T-helper 1 cell treated with Interleukin-12 subunit alpha and Interleukin-12 subunit beta and Interleukin-4 antibody, amounts not matched to agents 30 μg/mL and 1 μg/mL, for 36 hours (primary cell): ENCODE results near the gene DOCK7.
"Not testable (repeated sequence)": the region's sequence is repeated elsewhere in the genome, so short reads cannot be mapped to it uniquely, and the experiment has no call there.

Experiments
- H3K27ac Mint-ChIP-seq: one replicate; pipeline ENCODE4 v1.8.0; 2021; ENCODE audit warnings: mild to moderate bottlenecking, mixed read lengths
- H3K27me3 Mint-ChIP-seq: one replicate; pipeline ENCODE4 v1.8.0; 2021; ENCODE audit warnings: low read depth, mixed read lengths
- H3K36me3 Mint-ChIP-seq: one replicate; pipeline ENCODE4 v1.8.0; 2021; ENCODE audit warnings: low read depth, mixed read lengths
- H3K4me1 Mint-ChIP-seq: one replicate; pipeline ENCODE4 v1.8.0; 2021; ENCODE audit warnings: low read depth, mixed read lengths
- H3K4me3 Mint-ChIP-seq: one replicate; pipeline ENCODE4 v1.8.0; 2021; ENCODE audit warnings: mild to moderate bottlenecking, moderate library complexity, mixed read lengths
- H3K9me3 Mint-ChIP-seq: one replicate; pipeline ENCODE4 v1.8.0; 2021; ENCODE audit warnings: mixed read lengths

The DOCK7 gene

DNA sequence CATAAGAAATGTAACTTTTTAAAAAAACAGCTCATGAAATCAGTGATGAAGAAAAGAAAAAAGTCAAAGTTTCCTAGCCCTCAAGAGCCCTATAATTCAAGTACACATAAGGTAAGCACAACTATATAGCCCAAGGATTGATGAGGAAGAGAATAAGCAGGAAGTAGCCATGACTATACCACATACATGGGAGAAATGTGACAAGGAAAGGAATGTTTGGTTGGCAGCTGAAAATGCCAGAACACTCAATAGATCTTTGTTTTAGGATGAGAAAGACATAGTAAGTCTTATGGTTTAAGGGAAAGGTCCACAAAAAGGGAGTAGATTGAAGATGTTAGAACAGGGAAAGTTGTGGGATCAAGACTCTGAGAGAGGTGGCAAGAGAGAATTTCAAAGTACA lies 5.7 kb downstream of the DOCK7 start:
- no peaks in the 10 kb centered on the region for H3K36me3 Mint-ChIP-seq
- H3K4me3 Mint-ChIP-seq, result no peak overlapping the region
- peaks cover 3% of the 10 kb centered on the region for H3K27me3 Mint-ChIP-seq
- no peaks in the 10 kb centered on the region for H3K9me3 Mint-ChIP-seq
- H3K27ac Mint-ChIP-seq, result no peak overlapping the region
- H3K4me1 Mint-ChIP-seq, result peaks cover 3% of the 10 kb centered on the region

DNA sequence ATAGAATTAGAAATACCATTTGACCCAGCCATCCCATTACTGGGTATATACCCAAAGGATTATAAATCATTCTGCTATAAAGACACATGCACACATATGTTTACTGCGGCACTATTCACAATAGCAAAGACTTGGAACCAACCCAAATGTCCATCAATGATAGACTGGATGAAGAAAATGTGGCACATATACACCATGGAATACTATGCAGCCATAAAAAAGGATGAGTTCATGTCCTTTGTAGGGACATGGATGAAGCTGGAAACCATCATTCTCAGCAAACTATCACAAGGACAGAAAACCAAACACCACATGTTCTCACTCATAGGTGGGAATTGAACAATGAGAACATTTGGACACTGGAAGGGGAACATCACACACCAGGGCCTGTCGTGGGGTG lies 7.2 kb downstream of the DOCK7 start:
- H3K4me1 Mint-ChIP-seq, H3K9me3 Mint-ChIP-seq, H3K4me3 Mint-ChIP-seq, H3K36me3 Mint-ChIP-seq, H3K27ac Mint-ChIP-seq, H3K27me3 Mint-ChIP-seq: not testable (repeated sequence)

DNA sequence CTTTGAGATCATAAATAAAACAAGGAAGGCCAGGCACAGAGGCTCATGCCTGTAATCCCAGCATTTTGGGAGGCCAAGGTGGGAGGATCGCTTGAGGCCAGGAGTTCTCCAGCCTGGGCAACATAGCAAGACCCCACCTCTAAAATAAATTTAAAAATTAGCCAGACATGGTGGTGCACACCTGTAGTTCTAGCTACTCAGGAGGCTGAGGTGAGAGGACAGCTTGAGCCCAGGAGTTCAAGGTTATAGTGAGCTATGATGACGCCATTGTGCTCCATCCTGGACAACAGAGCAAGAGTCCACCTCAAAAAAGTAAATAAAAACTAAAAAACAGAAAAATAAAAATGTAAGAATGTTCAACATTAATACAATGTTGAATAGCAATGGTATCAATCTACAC lies 10.4 kb downstream of the DOCK7 start:
- not testable (repeated sequence) for H3K4me1 Mint-ChIP-seq, H3K27me3 Mint-ChIP-seq, H3K4me3 Mint-ChIP-seq, H3K27ac Mint-ChIP-seq, H3K9me3 Mint-ChIP-seq, H3K36me3 Mint-ChIP-seq

DNA sequence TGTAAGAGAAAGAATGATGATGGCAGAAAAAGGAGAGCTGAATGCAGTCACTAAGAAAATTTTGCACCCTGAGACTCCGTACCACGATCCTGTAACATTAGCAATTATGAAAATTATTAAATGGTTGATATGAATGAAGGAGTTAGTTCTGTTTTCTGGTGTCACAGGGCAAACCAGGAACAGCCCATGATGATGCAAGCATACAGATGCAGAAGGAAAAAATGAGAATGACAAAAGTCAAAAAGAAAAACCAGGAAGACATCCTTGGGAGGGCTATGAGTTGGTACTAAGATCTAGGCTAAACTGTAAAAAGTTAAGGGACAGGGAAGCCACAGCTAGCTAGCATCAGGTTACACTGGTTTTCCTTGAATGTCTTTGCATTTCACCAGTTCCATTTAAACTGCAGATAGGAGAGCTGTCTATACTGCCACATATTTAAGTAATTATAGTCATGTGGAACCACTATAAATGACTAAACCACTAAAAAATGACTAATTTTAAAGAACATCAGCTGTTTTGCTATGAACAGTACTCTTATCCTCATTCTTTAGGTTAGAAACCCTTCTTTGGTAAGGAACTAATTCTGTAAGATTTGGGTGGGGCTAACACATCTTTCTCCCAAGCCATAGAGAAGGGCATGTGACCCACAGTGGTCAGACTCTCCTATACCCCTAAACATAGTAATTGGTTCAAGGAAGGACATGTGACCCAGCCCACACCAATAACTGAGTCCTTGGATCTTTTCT lies 11.4 kb downstream of the DOCK7 start:
- no peaks in the 10 kb centered on the region for H3K9me3 Mint-ChIP-seq

DNA sequence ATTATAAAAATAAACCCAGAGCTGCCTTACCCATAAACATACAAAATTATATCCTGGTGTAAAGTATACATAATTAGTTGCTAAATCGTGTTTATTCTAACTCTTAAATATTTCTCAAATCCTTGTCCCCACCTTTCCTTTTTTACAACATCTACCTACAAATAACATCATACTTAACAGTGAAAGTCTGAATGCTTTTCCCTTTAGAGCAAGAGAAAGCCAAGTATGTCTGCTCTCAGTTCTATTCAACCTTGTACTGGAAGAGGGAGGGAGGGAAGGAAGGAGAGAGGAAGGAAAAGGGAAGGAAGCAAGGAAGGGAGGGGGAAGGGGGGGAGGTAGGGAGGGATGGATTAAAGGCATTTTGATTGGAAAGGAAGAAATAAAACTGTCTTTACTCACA lies 14.6 kb downstream of the DOCK7 start:
- H3K9me3 Mint-ChIP-seq, result no peaks in the 10 kb centered on the region
- no peak overlapping the region for H3K4me3 Mint-ChIP-seq
- no peaks in the 10 kb centered on the region for H3K36me3 Mint-ChIP-seq
- H3K27ac Mint-ChIP-seq, result no peak overlapping the region
- H3K4me1 Mint-ChIP-seq, result no peaks in the 10 kb centered on the region
- H3K27me3 Mint-ChIP-seq, result no peaks in the 10 kb centered on the region

More for the DNA sequence above, 11.4 kb downstream of the DOCK7 start:
- no peaks in the 10 kb centered on the region for H3K36me3 Mint-ChIP-seq
- H3K4me1 Mint-ChIP-seq, result no peaks in the 10 kb centered on the region
- H3K27ac Mint-ChIP-seq, result no peak overlapping the region
- no peaks in the 10 kb centered on the region for H3K27me3 Mint-ChIP-seq
- no peak overlapping the region for H3K4me3 Mint-ChIP-seq

DNA sequence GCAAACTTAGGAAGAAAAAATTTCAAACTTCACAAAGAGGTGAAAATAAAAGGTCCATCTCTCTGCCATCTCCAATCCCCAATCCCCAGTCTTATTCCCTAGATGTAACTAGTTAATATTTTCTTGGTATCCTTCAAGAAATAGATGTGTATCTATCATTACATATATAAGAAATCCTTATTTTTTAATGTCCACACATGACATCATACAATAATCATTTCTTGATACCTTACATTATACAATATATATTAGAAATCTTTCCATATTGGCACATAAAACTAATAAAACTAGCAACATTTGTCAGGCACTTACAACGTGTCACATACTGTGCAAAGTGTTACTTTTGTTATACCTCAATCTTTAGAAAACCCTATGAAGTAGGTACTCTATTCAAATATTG lies 16.2 kb downstream of the DOCK7 start:
- Mint-ChIP-seq H3K4me1 (no peaks in the 10 kb centered on the region), H3K27me3 (no peaks in the 10 kb centered on the region), H3K36me3 (no peaks in the 10 kb centered on the region), H3K4me3 (no peak overlapping the region), H3K9me3 (no peaks in the 10 kb centered on the region), H3K27ac (no peak overlapping the region)

DNA sequence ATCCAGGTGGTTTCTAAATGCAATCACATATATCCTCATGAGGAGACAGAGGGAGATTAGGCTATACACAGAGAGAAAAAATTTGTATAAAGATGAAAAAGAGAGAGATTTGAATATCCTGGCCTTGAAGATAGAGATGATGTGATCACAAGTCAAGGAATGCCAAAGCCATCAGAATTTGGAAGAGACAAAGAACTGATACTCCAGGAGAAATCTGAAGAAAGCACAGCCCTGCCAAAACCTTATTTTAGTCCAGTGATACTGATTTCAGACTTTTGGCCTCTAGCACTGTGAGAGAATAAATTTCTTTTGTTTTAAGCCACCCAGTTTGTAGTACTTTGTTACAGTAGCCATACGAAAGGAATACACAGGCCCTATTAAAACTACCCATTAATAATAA lies 33.4 kb downstream of the DOCK7 start:
- H3K4me1 Mint-ChIP-seq, result no peaks in the 10 kb centered on the region
- H3K9me3 Mint-ChIP-seq, result no peaks in the 10 kb centered on the region
- no peaks in the 10 kb centered on the region for H3K27me3 Mint-ChIP-seq
- H3K4me3 Mint-ChIP-seq, result no peak overlapping the region
- no peaks in the 10 kb centered on the region for H3K36me3 Mint-ChIP-seq
- H3K27ac Mint-ChIP-seq, result no peak overlapping the region

DNA sequence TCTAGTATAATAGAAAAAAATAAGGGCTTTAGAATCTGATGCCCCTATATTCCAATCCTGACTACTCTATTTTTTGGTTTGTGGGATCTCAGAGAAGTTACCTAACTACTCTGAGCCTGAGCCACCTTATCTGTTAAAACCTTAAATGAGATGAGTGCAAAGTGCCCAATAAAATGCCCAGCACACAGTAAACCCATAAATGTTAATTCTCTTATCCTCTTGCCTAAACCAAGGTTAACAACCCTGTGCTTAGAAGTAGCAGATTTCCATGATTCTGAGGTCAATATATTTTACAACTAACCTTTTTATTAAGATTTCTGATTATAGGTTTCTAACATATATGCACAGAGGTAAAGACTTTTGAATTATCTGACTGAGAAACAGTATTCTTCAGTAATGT lies 35.8 kb downstream of the DOCK7 start:
- Mint-ChIP-seq H3K27me3 (no peaks in the 10 kb centered on the region), H3K4me3 (no peak overlapping the region)

DNA sequence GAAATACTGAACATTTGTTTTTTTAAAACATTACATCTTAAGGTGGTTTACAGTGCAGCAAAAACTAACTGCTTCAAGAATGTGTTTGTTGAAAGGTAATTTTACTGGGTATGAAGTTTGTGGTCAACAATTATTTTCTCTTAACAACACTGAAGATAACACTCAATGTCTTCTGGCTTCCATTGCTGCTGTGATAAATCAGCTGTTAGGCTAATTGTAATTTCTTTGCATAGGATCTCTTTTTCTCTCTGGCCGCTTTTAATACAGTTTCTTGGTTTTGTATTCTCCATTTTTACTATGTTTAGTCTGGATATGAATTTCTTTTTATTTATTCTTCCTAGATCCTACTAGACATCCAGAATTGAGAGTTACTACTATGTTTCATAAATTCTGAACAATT lies 44.9 kb downstream of the DOCK7 start:
- peaks cover 3% of the 10 kb centered on the region for H3K36me3 Mint-ChIP-seq
- no peak overlapping the region for H3K4me3 Mint-ChIP-seq
- no peaks in the 10 kb centered on the region for H3K4me1 Mint-ChIP-seq
- no peaks in the 10 kb centered on the region for H3K27me3 Mint-ChIP-seq
- no peaks in the 10 kb centered on the region for H3K9me3 Mint-ChIP-seq
- no peak overlapping the region for H3K27ac Mint-ChIP-seq

More for the DNA sequence above, 35.8 kb downstream of the DOCK7 start:
- H3K4me1 Mint-ChIP-seq, result no peaks in the 10 kb centered on the region
- no peaks in the 10 kb centered on the region for H3K9me3 Mint-ChIP-seq
- no peak overlapping the region for H3K27ac Mint-ChIP-seq
- no peaks in the 10 kb centered on the region for H3K36me3 Mint-ChIP-seq

DNA sequence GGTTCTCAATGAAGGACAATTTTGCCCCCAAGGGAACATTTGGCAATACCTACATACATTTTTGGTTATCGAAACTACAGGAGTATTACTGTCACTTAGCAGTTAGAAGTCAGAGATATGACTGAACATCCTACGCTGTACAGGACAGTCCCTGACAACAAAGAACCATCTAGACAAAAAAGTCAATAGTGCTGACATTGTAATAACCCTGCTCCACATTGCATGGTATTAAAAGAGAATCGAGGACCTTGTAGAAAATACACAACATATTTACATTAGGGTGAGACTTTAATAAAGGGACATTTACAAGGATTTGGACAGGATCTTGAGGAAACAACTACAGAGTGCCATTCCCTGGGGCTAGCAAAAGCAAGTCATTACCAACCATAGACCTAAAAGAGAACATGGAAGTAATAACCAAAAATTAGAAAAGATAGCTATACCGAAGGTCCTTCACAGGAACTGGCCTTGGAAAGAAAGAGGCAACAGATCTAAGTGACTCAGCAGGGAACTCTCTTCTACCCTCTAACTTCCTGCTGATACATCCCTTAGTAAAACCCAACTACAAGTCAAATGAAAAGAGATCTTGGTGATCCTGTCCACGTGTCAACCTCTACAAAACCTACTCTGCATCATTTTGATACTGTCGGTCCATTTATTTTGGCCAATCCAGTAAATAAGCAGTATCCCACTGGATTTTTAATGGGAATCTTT lies 50.6 kb downstream of the DOCK7 start:
- Mint-ChIP-seq H3K27me3 (no peaks in the 10 kb centered on the region), H3K9me3 (no peaks in the 10 kb centered on the region), H3K27ac (no peak overlapping the region), H3K4me1 (no peaks in the 10 kb centered on the region), H3K4me3 (no peak overlapping the region), H3K36me3 (no peaks in the 10 kb centered on the region)

DNA sequence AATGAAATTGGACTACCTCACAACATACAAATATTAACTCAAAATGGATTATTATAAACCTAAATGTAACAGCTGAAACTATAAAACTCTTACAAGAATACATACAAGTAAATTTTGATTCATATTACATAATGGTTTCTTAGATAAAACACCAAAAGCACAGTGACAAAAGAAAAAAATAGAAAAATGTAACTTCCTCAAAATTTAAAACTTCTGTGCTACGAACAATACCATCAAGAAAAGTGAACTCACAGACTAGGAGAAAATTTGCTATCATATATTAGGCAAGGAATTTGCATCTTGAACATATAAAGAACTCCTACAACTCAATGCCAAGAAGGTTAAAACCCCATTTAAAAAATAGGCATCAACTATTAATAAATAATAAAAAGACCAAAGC lies 59.7 kb downstream of the DOCK7 start:
- H3K4me3 Mint-ChIP-seq, result no peak overlapping the region
- no peaks in the 10 kb centered on the region for H3K9me3 Mint-ChIP-seq
- H3K27ac Mint-ChIP-seq, result no peak overlapping the region
- H3K36me3 Mint-ChIP-seq, result no peaks in the 10 kb centered on the region
- H3K27me3 Mint-ChIP-seq, result no peaks in the 10 kb centered on the region
- H3K4me1 Mint-ChIP-seq, result peaks cover 5% of the 10 kb centered on the region

DNA sequence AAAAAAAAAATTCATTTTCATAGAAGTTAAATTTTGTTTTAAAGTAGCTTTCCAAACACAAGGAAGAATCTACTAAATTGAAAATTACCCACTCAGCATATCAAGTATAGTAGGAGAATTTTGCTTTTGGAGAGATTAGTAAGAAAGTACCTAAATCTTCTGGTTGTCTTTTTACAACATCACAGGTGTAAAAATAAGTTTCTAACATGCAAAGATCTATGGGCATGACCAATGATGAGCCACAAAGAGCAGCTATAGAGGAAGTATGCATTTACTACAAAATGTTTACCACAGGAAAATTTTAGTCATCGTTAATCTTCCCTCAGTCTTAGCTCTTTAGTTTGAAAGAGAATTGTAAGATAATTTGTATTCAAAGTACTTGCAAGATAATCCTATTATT lies 62.8 kb downstream of the DOCK7 start:
- Mint-ChIP-seq H3K36me3 (no peaks in the 10 kb centered on the region), H3K9me3 (no peaks in the 10 kb centered on the region), H3K27ac (no peak overlapping the region)

DNA sequence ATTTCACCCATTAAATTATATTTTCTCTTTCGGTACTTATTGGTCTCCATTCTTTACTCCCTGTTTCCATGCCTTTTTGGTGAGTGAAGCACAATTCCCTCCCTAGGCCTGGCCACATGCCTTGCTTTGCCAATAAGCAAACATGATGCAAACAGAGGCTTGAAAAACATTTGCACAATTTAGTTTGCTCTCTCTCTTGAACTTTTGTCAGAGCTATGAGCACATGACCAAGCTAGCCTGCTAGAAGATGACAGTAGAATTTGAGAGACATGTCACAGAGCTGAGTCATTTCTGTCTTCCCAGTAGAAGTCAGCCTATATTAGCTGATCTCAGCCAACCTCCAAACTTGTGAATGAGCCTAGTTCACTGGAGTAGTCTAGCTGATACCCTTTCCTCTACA lies 66.3 kb downstream of the DOCK7 start:
- no peak overlapping the region for H3K27ac Mint-ChIP-seq
- H3K4me3 Mint-ChIP-seq, result no peak overlapping the region
- H3K9me3 Mint-ChIP-seq, result no peaks in the 10 kb centered on the region
- H3K27me3 Mint-ChIP-seq, result no peaks in the 10 kb centered on the region
- H3K36me3 Mint-ChIP-seq, result no peaks in the 10 kb centered on the region
- H3K4me1 Mint-ChIP-seq, result peaks cover 7% of the 10 kb centered on the region

More for the DNA sequence above, 62.8 kb downstream of the DOCK7 start:
- Mint-ChIP-seq H3K4me3 (no peak overlapping the region), H3K27me3 (no peaks in the 10 kb centered on the region), H3K4me1 (peaks cover 7% of the 10 kb centered on the region)

DNA sequence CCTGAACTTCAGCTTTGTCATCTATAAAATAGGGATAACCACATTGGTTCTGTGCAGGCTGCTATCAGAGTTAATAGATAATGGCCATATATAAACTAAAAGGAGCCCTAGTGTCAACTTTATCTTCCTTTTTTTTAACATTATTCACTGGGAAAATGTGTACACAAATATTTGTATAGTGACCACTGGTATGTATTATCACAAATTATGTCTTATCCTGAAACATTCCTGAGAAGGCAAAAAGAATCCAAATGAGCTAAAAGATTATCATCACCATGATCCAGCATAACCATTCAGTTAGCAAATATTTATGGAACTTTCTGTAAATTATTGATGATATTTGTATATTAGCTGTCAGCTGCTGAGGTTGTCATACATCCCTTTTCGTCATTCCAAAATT lies 74.3 kb downstream of the DOCK7 start:
- Mint-ChIP-seq H3K4me1 (no peaks in the 10 kb centered on the region), H3K9me3 (no peaks in the 10 kb centered on the region), H3K27me3 (no peaks in the 10 kb centered on the region), H3K36me3 (no peaks in the 10 kb centered on the region), H3K27ac (no peak overlapping the region), H3K4me3 (no peak overlapping the region)

DNA sequence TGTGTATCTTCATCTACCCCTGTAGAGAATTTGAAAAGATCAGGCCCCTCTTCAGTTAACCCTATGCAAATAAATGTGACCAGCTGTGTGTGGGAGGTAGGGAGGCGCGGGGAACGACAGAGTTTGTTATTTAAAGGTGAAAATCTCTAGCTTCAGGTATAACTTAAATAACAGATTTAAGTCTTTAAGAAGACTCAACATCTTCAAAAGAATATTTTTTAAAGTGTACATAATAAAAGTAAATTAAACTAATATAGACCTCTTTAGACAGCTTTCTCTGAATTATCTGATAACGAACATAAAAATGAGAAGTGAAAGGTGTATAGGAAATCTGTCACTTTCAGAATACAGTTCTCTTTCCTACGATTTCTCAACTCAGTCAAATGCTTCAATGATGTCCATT lies 74.9 kb downstream of the DOCK7 start:
- H3K4me3 Mint-ChIP-seq, result no peak overlapping the region
- no peaks in the 10 kb centered on the region for H3K27me3 Mint-ChIP-seq
- H3K4me1 Mint-ChIP-seq, result no peaks in the 10 kb centered on the region
- H3K9me3 Mint-ChIP-seq, result no peaks in the 10 kb centered on the region
- no peaks in the 10 kb centered on the region for H3K36me3 Mint-ChIP-seq
- H3K27ac Mint-ChIP-seq, result no peak overlapping the region
